HG03378 (cell line): ENCODE measurements around the gene PRAMEF5.
"Not testable (repeated sequence)": the region's sequence is repeated elsewhere in the genome, so short reads cannot be mapped to it uniquely, and the experiment has no call there.

Experiments used
- ATAC-seq: cut with Tn5 transposase; IDR thresholded peaks from one replicate; pipeline ENCODE4 v1.9.1; 2021; ENCODE audit warnings: mild to moderate bottlenecking, moderate library complexity; ENCODE audit not compliant: unreplicated experiment

The PRAMEF5 gene

DNA sequence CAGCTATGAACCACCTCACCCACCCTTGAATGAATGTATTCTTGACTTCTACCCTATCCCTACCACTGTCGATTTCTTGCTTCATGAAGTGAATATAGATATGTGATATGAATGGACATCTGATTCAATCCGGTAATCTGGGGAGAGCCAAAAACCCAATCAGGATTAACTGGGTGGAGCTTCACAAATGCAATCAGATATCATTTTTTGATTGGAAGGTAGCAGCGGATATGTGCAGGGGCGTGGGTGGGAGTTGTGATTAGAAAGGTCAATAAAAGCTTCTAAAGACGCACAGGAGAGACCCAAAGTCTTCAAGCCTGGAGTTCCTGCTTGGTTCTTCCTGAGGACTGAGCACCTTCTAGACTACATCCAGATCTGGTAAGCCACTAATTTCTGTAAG is at the start of gene PRAMEF5:
Gene PRAMEF5 (plus strand): TSS at position 301 of the 400 bp plus-strand sequence. CDS start 5,071 bp downstream, outside the sequence.
- not testable (repeated sequence) for ATAC-seq

DNA sequence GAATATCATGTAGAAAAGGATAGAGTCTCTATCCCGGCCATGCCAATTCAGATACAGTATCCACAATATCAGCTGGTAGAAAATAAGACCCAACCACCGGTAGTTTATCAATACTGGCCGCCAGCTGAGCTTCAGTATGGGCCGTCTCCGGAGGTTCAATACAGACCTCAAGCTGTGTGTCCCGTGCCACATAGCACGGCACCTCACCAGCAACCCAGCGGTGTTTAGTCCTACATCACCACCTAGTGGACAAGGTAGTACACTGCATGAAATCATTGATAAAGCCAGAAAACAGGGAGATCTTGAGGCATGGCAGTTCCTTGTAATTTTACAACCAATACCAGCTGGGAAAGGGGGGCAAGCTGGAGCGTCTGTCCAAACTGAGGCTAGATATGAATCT is 45.3 kb upstream of the PRAMEF5 start:
- ATAC-seq: not testable (repeated sequence)

DNA sequence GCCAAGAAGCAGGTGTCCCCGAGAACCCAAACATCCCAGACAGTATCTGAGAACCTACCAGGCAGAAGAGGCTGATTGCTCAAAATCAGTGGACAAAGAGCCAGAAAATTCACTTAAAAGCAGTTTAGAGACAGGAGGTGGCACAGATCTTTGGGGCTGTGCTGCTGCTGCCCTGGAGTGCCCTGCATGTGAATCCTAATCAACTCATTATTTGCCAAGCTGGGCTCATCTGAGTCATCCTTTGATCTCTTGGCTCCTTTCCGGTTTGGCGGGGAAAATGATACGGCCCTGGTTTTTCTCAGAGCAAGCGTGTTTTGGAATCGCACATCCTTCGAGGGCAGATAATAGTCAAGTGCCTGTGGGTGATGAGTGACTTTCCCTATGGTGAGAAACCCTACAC is 37.4 kb upstream of the PRAMEF5 start:
- ATAC-seq: not testable (repeated sequence)

DNA sequence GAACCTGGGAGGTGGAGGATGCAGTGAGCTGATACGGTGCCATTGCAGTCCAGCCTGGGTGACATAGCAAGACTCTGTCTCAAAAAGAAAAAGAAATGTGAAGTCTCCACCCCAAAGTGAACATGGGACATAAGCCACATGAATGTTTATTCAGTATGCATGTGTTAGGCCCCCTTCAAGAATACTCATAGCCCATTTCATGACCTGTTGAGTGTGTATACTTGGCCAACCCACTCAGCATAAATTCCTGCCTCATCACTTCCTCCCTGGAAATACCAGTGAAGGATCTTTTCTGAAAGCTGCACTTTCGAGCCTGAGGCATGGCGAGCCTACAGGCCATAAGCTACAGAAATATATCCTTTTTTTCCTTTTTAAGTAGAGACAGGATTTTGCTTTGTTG is 34.8 kb upstream of the PRAMEF5 start:
- not testable (repeated sequence) for ATAC-seq

DNA sequence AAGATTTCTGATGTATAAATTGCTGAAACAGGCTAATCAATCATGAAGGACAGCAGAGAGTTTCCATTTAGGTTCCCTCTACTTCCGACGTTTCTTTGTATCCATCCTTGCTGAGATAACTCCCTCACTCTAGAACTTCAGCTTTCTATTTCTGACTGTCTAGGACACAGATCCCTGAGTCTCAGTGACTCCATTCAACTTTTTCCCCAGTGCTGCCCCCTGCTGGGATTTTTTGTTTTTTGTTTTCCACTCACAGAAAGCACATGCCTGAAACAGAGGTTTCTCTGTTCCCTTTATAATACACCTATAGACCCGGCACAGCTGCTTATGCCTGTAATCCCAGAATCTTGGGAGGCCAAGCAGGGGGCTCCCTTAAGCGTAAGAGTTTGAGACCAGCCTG is 31.2 kb upstream of the PRAMEF5 start:
- ATAC-seq: not testable (repeated sequence)

DNA sequence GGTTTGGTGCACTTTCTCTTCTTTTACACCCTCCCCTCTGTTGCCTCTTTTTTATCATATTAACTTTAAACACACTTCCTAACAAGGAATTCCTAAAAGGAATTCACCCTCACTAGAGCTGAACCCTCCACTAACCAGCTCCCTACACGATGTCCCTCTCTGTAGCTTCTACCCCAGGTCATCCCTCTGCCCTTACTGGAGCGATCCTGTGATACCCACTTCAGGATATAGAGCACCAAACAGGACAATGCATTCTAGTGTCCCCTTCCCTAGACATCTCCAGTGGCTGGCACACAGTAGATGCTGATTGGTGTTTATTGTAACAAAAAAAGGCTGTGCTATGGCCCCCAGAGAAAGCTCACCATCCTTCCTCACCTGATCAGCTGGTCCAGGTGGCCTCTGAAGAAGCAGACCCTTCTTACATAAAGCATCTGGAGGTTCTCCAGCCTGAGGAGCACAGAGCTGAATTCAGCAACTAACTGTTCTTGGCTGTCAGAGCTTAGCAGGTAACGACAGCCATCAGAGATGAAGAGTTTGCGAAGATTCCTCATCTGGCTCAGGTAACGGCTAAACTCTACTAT is 29.4 kb upstream of the PRAMEF5 start:
- no peak for ATAC-seq

DNA sequence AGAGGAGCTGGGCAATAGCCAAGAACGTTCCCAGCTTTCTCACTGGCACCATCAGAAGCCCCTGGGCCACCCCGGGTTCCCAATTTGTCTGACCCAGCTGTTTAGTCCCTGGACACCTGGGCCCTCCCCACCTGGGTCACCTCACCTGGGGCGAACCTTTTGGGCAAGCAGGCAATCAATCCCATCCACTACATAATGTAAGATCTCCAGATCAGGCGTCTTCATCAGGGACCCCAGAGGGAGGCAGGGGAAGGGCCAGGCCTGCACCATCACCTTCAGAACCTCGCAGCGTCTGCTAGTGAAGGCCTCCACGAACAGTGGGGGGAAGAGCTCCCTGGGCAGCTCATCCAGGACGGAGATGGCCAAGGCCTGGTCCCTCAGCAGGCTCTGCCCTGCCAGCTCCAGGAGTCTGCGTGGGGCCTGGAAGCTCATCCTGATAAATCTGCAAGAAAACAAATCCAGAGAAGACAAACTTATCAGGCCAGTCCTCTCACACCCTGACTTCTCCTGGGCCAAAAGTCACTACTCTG is 28.3 kb upstream of the PRAMEF5 start, which contains the start of gene PRAMEF18:
Gene PRAMEF18 (minus strand): TSS at position 480 of the 530 bp plus-strand sequence. CDS start 48 bp downstream, at position 432.
- not testable (repeated sequence) for ATAC-seq

DNA sequence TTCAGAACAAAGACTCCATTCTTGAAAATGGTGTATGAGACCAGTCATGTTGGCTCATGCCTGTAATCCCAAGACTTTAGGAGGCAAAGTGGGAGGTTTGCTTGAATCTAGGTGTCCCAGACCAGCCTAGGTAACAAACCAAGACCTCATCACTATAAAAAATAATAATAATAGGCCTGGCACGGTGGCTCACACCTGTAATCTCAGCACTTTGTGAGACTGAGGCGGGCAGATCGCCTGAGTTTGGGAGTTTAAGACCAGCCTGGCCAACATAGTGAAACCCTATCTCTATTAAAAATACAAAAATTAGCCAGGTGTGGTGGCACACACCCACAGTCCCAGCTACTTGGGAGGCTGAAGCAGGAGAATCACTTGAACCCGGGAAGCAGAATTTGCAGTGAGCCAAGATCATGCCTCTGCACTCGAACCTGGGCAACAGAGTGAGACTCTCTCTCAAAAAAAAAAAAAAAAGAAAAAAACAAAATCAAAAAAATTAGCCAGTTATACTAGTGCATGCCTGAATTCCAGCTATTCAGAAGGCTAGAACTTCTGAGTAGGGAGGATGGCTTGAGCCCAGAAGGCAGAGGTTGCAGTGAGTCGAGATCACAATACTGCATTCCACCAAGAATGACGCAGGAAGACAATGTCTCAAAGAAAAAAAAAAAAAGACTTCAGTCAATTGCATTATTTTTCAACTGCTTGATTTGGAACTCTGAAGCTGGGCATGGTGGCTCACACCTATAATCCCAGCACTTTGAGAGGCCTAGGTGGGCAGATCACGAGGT is 26.5 kb upstream of the PRAMEF5 start:
- not testable (repeated sequence) for ATAC-seq

DNA sequence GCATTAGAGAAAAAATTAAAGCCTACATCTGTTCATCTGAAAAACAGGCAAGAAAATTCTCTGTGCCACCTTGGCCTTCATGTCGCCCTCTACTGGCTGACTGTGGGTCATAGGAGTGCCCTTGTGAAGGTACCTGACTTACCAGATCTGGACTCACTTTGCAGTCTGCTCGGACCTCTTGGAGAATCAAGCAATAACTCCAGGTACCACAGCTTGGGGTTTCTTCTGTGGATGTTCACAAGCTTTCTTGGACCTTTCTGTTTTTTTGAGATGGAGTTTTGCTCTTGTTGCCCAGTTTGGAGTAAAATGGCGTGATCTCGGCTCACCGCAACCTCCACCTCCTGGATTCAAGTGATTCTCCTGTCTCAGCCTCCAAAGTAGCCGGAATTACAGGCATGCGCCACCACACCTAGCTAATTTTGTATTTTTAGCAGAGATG is 25.6 kb upstream of the PRAMEF5 start:
- ATAC-seq: no peak

DNA sequence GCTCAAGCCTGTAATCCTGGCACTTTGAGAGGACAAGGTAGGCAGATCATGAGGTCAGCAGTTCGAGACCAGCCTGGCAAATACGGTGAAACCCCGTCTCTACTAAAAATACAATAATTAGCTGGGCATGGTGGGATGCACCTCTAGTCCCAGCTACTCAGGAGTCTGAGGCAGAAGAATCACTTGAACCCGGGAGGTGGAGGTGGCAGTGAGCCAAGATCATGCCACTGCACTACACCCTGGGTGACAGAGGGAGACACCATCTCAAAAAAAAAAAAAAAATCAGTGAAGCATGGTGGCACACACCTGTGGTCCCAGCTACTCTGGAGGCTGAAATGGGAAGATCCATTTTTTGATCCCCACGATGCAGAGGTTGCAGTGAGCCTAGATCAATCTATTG is 23.9 kb upstream of the PRAMEF5 start:
- not testable (repeated sequence) for ATAC-seq

DNA sequence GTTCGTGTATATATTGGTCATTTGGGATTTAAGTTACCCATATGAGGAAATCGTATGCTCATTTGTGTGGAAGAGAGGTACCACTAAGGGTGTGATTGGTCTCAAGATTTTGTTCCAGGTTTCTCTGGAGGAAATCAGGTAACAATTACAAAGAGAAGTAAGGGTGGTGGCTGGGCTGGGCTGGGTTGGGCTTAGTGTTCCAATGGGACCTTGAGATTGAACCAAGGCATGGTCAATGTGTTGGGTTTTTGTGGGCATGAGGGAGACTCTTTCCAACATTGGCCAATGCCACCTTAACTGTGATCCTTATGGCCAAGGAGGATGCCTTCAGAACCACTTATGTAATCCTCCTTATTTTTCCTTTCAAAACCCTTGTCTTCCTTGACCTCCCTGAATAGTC is 23.4 kb upstream of the PRAMEF5 start:
- ATAC-seq: not testable (repeated sequence)

DNA sequence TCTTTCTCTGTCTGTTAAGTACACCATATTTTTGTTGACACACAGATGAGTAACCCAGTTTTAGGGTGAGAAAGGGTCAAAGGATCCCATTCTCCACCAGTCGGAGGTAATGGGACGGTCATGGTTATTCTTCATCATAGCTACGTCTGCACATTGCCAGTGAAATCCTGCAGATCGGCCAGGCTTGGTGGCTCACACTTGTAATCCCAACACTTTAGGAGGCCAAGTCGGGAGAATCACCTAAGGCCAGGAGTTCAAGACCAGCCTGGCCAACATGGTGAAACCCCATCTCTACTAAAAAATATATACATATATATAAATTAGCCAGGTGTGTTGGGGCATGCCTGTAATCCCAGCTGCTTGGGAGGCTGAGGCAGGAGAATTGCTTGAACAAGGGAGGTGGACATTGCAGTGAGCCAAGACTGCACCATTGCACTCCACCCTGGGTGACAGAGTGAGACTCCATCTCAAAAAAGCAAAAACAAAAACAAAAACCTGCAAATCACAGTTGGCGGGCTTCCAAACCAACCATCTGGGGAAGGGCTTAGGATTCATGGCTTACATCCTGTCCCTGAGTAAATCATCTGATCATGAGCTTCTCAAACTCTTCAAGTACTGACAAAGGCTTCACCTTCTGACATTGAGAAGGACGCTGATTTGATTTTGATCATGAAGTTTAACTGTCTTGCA is 22.8 kb upstream of the PRAMEF5 start:
- ATAC-seq: not testable (repeated sequence)

DNA sequence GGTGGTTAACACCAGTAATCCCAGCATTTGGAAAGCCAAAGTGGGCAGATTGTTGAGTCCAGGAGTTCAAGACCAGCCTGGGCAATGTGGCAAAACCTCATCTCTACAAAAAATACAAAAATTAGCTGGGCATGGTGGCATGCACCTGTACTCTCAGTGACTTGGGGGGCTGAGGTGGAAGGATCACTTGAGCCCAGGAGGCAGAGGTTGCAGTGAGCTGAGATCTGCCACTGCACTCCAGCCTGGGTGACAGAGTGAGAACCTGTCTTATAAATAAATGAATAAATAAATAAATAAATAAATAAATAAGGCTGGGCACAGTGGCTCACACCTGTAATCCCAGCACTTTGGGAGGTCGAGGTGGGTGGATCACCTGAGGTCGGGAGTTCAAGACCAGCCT is 21.9 kb upstream of the PRAMEF5 start:
- ATAC-seq: not testable (repeated sequence)

DNA sequence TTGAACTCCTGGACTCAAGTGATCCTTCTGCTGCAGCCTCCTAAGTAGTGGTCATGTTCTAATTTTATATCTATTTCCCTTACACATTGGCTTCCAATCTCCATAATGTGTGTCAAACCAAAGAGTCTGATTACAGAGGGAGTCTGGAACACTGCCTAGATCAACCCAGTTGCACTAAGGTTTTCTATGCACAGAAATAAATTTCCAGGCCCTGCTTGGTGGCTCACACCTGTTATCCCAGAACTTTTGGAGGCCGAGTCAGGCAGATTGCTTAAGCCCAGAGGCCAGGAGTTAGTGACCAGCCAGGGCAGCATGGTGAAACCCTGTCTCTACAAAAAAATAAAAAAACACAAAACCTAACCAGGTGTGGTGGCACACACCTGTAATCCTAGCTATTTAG is 19.9 kb upstream of the PRAMEF5 start:
- not testable (repeated sequence) for ATAC-seq

DNA sequence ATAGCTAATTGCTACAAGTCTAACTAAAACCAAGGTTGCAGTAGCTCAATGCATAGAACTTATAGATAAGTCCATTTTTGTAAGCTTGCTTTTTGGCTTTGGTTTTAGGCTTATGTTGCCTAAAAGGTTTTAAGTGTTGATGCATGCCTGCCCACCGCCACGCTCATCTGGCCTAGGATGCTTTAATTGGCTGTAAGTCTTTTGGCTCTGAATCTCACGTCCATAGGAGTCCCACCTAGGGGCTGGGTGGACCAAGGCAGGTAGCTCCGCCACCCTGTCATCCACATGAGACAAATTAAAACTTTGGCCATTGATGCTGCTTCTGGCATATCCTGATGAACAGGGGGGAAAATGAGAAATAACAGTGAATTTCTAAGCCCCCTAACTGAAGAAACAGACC is 16.4 kb upstream of the PRAMEF5 start:
- not testable (repeated sequence) for ATAC-seq

DNA sequence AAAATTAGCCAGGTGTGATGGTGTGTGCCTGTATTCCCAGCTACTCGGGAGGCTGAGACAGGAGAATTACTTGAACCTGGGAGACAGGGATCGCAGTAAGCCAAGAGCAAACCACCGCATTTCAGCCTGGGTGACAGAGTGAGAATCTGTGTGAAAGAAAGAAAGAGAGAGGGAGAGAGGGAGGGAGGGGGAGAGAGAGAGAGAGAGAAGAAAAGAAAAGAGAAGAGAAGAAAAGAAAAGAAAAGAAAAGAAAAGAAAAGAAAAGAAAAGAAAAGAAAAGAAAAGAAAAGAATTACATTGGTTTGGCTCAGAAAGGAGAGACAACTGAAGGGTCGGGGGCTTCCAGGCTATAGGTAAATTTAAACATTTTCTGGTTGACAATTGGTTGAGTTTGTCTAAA is 14.4 kb upstream of the PRAMEF5 start:
- ATAC-seq: not testable (repeated sequence)

DNA sequence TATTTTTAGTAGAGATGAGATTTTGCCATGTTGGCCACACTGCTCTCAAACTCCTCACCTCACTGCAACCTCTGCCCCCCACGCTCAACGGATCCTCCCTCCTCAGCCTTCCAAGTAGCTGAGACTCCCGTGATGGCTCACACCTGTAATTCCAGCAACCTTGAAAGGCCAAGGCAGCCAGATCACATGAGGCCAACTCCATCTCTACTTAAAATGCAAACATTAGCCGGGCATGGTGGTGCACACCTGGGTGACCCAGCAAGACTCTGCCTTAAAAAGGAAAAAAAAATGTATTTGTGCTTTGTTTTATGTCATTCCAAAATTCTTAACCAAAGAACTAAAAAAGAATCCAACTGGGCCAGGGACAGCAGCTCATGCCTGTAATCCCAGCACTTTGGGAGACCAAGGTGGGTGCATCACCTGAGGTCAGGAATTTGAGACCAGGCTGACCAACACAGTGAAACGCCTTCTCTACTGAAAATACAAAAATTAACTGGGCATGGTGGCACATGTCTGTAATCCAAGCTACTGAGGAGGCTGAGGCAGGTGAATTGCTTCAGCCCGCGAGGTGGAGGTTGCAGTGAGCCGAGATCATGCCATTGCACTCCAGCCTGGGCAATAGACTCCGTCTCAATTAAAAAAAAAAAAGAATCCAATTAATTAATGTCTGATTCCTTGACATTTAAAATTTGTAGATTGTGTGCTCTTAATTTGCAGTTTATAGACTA is 10.3 kb upstream of the PRAMEF5 start:
- not testable (repeated sequence) for ATAC-seq

DNA sequence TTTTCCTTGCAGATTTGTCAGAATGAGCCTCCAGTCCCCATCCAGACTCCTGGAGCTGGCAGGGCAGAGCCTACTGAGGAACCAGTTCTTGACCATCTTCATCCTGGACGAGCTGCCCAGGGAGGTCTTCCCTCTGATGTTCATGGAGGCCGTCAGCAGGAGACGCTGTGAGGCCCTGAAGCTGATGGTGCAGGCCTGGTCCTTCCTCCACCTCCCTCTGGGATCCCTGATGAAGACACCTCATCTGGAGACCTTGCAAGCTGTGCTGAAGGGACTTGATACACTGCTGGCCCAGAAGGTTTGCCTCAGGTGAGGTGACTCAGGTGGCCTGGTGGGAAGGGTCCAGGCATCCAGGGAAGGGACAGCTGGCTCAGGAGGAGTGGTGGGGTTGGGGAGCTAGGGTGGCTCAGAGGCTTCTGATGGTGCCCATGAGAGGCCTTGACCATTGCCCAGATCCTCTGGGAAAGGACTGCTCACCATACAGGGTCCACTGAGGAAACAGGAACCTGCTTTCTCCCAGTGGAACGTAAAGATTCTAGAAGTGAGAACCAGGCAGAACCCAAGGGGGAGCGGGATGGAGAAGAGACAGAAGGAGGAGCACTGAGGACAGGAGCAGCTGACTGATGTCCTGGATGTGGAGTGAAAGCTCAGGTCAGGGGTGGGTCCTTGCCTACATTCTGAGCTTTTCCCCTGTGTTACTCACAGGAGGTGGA is 8.0 kb upstream of the PRAMEF5 start:
- not testable (repeated sequence) for ATAC-seq

DNA sequence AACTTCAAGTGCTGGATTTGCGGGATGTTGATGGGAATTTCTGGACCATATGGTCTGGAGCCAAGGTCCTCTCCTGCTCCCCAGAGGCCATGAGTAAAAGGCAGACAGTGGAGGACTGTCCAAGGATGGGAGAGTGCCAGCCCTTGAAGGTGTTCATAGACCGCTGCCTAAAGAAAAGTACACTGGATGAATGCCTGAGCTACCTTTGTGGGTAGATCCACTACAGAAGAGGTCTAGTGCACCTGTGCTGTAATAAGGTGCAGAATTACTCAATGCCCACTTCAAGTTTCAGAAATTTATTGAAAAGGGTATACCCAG is 7.5 kb upstream of the PRAMEF5 start:
- not testable (repeated sequence) for ATAC-seq

DNA sequence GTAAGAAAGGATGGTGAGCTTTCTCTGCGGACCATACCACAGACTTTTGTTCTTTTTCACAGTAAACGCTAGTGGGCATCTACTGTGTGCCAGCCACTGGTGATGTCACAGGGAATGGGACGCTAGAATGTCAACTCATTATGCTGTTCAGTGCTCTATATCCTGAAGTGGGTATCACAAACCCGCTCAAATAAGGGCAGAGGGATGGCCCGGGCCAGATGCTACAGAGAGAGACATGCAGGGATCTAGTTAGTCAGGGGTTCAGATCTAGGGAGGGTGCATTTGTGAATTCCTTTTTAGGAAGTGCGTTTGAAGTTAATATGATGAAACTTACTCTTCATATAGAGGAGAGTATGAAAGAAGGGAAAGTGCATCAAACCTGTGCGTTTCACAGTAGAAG is 6.9 kb upstream of the PRAMEF5 start:
- not testable (repeated sequence) for ATAC-seq
